GM12873 (cell line): ENCODE data around the gene MKS1.

Experiments used
- CTCF ChIP-seq: IDR thresholded peaks from 2 replicates; pipeline ENCODE4 v1.5.1; 2012; ENCODE audit warnings: low read depth, mild to moderate bottlenecking, moderate library complexity, low read length, control low read depth; ENCODE audit not compliant: insufficient read depth; ENCODE audit errors: missing control alignments

Gene MKS1

DNA sequence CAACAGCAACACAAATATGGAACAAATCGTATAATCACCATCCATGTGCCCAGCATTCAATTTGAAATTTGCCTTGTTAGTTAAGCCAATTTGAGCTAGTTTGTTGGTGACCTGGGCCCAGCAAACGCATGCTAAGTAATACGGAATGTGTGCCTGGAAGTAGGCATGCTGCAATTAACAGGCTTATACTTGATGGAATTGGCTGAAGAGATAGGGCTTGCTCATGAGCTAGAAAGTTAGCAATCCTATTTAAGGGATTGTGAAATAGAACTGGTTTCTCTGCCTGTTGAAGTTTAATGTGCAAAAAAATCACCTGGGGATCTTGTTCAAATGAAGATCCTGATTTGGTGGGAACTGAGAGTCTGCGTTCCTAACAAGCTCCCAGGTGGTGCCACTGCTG, 10.8 kb upstream of the MKS1 start:
- no peak for TF ChIP-seq CTCF

- no peak for TF ChIP-seq CTCF
Observed at GRCh38 chr17:58229384-58229783, 10.3 kb upstream of the MKS1 start.

DNA sequence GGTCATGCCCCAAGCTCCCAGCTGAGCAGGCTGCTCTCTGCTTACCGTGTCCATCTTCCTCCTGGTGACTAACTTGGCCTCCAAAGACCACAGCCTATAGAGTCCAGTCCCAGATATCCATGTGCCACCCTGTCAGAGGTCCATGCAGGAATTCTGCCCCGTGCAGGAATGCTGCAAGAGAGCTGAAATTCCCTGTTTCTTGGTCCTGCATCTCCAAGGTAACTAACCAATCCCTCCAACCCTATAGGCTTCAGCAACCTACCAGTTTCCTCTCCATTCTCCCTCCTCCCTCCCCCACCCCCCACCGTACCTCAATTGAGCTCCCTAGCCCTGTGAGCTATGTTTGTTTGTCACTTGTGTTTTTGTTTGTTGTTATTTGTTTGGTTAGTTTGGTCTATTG, 9.6 kb upstream of the MKS1 start:
- TF ChIP-seq CTCF = no peak

- no peak for TF ChIP-seq CTCF
Observed at GRCh38 chr17:58227733-58228132, 8.7 kb upstream of the MKS1 start.

- no peak for TF ChIP-seq CTCF
Observed at GRCh38 chr17:58224315-58224714, 5.3 kb upstream of the MKS1 start.

GRCh38 chr17:58219789-58220183, 731 bp upstream of the MKS1 start:
- TF ChIP-seq CTCF = no peak

- no peak for TF ChIP-seq CTCF
Observed at GRCh38 chr17:58217766-58218165, 1.3 kb downstream of the MKS1 start.

GRCh38 chr17:58215685-58216084, 3.4 kb downstream of the MKS1 start:
- TF ChIP-seq CTCF = peak; percentile 23
